IMR-90 (cell line): ENCODE results near the gene RXFP3. TPM values are rescaled to one million over a fixed set of nuclear protein-coding genes. Genes with fewer than 3 reads are reported as not detected.

Source experiments
- ATAC-seq: fragments of 200-7000 bp; cut with Tn5 transposase; 2 replicates; pipeline ENCODE4 v1.9.1; 2020; ENCODE audit warnings: low read depth, mild to moderate bottlenecking, moderate library complexity
- BruUV-seq: library from RNA; stranded (reverse); fragments of 400-500 nt; replicated peaks from 2 replicates; lab custom pipeline; 2021; lab: Mats Ljungman, UMichigan
- CTCF ChIA-PET: fragments of 300-600 bp; formaldehyde crosslinking; extraction: SDS; loops from one replicate; lab custom pipeline; 2021; ENCODE audit warnings: antibody characterized with exemption; lab: Yijun Ruan, JAX
- POLR2A ChIA-PET: fragments of 300-600 bp; sonication (Branson Sonifier 250); formaldehyde crosslinking; loops from one replicate; lab custom pipeline; 2022; ENCODE audit warnings: antibody characterized with exemption; ENCODE audit not compliant: unreplicated experiment; lab: Charles Lee
- DNase-seq: peaks from one replicate; pipeline ENCODE4 v3.0.0; 2013
- H2AFZ ChIP-seq: replicated peaks from 2 replicates; pipeline ENCODE3; 2013; ENCODE audit warnings: low read length, mild to moderate bottlenecking; ENCODE audit not compliant: poor library complexity
- H2AK5ac ChIP-seq: 2 replicates; pipeline ENCODE4 v1.6.1; 2013; ENCODE audit warnings: low read depth, low read length, inconsistent platforms
- H2AK9ac ChIP-seq: replicated peaks from 2 replicates; pipeline ENCODE3; 2013; ENCODE audit warnings: mild to moderate bottlenecking, low read depth, low read length, moderate library complexity; ENCODE audit not compliant: poor library complexity
- H2BK120ac ChIP-seq: 2 replicates; pipeline ENCODE4 v1.6.1; 2013; ENCODE audit warnings: low read depth, low read length, inconsistent platforms
- H2BK15ac ChIP-seq: 3 replicates; pipeline ENCODE4 v1.6.1; 2013; ENCODE audit warnings: low read depth, low read length, inconsistent platforms
- H2BK20ac ChIP-seq: 2 replicates; pipeline ENCODE4 v1.6.1; 2013; ENCODE audit warnings: low read depth, mild to moderate bottlenecking, inconsistent platforms, low read length, moderate library complexity
- H2BK5ac ChIP-seq: 2 replicates; pipeline ENCODE4 v1.6.1; 2013; ENCODE audit warnings: mild to moderate bottlenecking, low read depth, low read length, inconsistent platforms; ENCODE audit not compliant: poor library complexity, severe bottlenecking
- H3K14ac ChIP-seq: replicated peaks from 2 replicates; pipeline ENCODE4 v1.6.1; 2013; ENCODE audit warnings: low read depth, low read length, inconsistent platforms
- H3K18ac ChIP-seq: 2 replicates; pipeline ENCODE4 v1.6.1; 2013; ENCODE audit warnings: low read depth, low read length, control low read depth
- H3K23ac ChIP-seq: 2 replicates; pipeline ENCODE4 v1.6.1; 2013; ENCODE audit warnings: low read depth, low read length, inconsistent platforms
- H3K27ac ChIP-seq: 2 replicates; pipeline ENCODE4 v1.5.1; 2013; ENCODE audit warnings: mild to moderate bottlenecking, control low read depth, low read length; ENCODE audit not compliant: insufficient read depth
- H3K27me3 ChIP-seq: 2 replicates; pipeline ENCODE4 v1.6.1; 2013; ENCODE audit warnings: low read length; ENCODE audit not compliant: control insufficient read depth, insufficient read depth
- H3K36me3 ChIP-seq: 2 replicates; pipeline ENCODE4 v1.6.1; 2013; ENCODE audit warnings: low read length, mixed read lengths; ENCODE audit not compliant: control insufficient read depth, insufficient read depth
- H3K4ac ChIP-seq: 2 replicates; pipeline ENCODE4 v1.6.1; 2013; ENCODE audit warnings: low read depth, low read length, inconsistent platforms
- H3K4me1 ChIP-seq: 2 replicates; pipeline ENCODE4 v1.6.1; 2013; ENCODE audit warnings: low read length, mixed read lengths; ENCODE audit not compliant: control insufficient read depth, insufficient read depth
- H3K4me2 ChIP-seq: 2 replicates; pipeline ENCODE4 v1.6.1; 2013; ENCODE audit warnings: low read depth, mild to moderate bottlenecking, control low read depth, low read length, moderate library complexity
- H3K4me3 ChIP-seq: 2 replicates; pipeline ENCODE4 v1.5.1; 2013; ENCODE audit warnings: low read depth, mild to moderate bottlenecking, control low read depth, low read length, moderate library complexity; ENCODE audit not compliant: insufficient read depth
- H3K56ac ChIP-seq: 2 replicates; pipeline ENCODE4 v1.6.1; 2013; ENCODE audit warnings: low read length, inconsistent platforms; ENCODE audit not compliant: insufficient read depth; ENCODE audit errors: extremely low read depth
- H3K79me1 ChIP-seq, 2 experiments: 2 replicates each; pipeline ENCODE4 v1.6.1; 2013; ENCODE audit warnings: low read length in 2 of 2, inconsistent platforms in 1 of 2, low read depth in 1 of 2
- H3K9ac ChIP-seq: 2 replicates; pipeline ENCODE4 v1.6.1; 2013; ENCODE audit warnings: low read depth, low read length, control low read depth
- H3K9me1 ChIP-seq: 2 replicates; pipeline ENCODE4 v1.6.1; 2013; ENCODE audit warnings: low read length, inconsistent platforms; ENCODE audit not compliant: insufficient read depth
- H3K9me3 ChIP-seq: 2 replicates; pipeline ENCODE4 v1.6.1; 2013; ENCODE audit warnings: low read length; ENCODE audit not compliant: control insufficient read depth, insufficient read depth
- H4K20me1 ChIP-seq: 2 replicates; pipeline ENCODE4 v1.6.1; 2013; ENCODE audit warnings: low read length, inconsistent platforms; ENCODE audit not compliant: insufficient read depth
- H4K5ac ChIP-seq: 2 replicates; pipeline ENCODE4 v1.6.1; 2013; ENCODE audit warnings: mild to moderate bottlenecking, low read depth, low read length, control low read depth
- H4K8ac ChIP-seq, 2 experiments: 2 replicates each; pipeline ENCODE4 v1.6.1; 2013; ENCODE audit warnings: low read depth in 2 of 2, low read length in 2 of 2, control low read depth in 1 of 2, inconsistent platforms in 1 of 2
- H4K91ac ChIP-seq: 2 replicates; pipeline ENCODE4 v1.6.1; 2013; ENCODE audit warnings: low read depth, low read length, inconsistent platforms; ENCODE audit not compliant: insufficient read depth
- BHLHE40 ChIP-seq: fragments of 150-350 bp; IDR thresholded peaks from 2 replicates; pipeline ENCODE4 v1.6.1; 2016; ENCODE audit warnings: mild to moderate bottlenecking, low read depth, low read length
- SMC3 ChIP-seq: fragments of 150-350 bp; IDR thresholded peaks from 2 replicates; pipeline ENCODE4 v1.6.1; 2016; ENCODE audit warnings: low read depth, mild to moderate bottlenecking, antibody characterized with exemption, low read length, moderate library complexity
- WGBS, 2 experiments: methylation state at CpG; one replicate each; pipeline versions ENCODE4 v1.1.5 to v1.1.7; 2013; ENCODE audit warnings: missing lambda C conversion rate in 2 of 2; ENCODE audit not compliant: insufficient read length in 1 of 2; ENCODE audit errors: extremely low coverage in 2 of 2; 5-methylcytosine and 5-hydroxymethylcytosine counted together
- dilution Hi-C: fragments of 300-500 bp; cut with HindIII; formaldehyde crosslinking; loops from one replicate; pipeline ENCODE4 v1.14.3; 2018; ENCODE audit warnings: low sequenced_read_pairs; ENCODE audit not compliant: unreplicated experiment
- in situ Hi-C: fragments of 300-500 bp; cut with MboI; formaldehyde crosslinking; loops from 3 replicates; pipeline ENCODE4 v1.14.3; 2019; ENCODE audit warnings: low sequenced_read_pairs, inconsistent platforms, mixed read lengths
- intact Hi-C: fragments of 100-400 bp; cut with micrococcal nuclease; formaldehyde crosslinking; loops from 2 replicates; pipeline ENCODE4 v1.10.0; 2022
- polyA plus RNA-seq, 3 experiments: library from polyadenylated mRNA; depleted of rRNA; stranded (reverse); fragments of >200 nt; gene quantifications; 2 replicates each; pipeline ENCODE4 v1.2.3, GENCODE V29; 2012; ENCODE audit warnings: low replicate concordance in 1 of 3
- total RNA-seq: library from RNA; depleted of rRNA; stranded (reverse); fragments of >200 nt; gene quantifications from 2 replicates; pipeline ENCODE4 v1.2.3, GENCODE V29; 2012

RXFP3 gene
- total and polyA plus RNA-seq, 2 of the 4 experiments (the other 2 are of a cell fraction), result not detected

DNA sequence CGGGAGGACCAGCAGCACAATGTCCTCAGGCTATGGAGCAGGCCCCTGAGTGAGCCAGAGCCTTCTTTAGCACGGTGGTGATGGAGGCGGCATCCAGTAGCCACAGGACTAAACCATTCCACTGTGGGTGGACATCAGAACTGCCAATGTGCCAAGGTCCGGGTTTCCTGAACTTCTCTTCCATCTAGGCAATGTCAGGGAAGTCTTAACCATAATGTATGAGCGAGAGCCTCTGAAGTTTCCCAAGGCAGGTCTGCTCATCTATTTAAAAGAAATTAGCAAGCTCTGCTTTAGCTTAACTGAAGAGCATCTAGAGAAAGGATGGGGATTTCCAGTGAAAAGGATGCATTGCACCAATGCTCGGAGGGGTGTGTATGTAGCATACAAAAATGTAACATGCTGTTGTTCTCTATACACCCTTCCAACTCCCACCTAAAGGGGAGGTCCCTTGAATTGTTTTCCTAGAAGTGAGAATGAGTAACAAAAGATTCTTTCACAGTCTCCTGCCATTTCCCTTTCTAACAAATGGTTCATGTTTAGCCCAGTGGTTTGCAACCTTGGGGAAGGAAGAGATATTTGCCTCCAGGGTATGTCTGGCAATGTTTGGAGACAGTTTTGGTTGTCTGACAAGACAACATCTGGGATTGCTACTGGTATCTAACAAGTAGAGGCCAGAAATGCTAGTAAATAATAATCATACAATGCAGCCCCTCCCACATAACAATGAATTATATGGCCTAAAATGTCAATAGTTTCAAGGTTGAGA is 6.1 kb upstream of the RXFP3 start:
- Histone ChIP-seq H3K9me1 (no peaks in the 10 kb centered on the region), H3K56ac (no peak overlapping the region), H4K20me1 (no peaks in the 10 kb centered on the region; the same call in 1 of the 2 replicates), H4K5ac (no peak overlapping the region), H3K23ac (no peak overlapping the region), H4K91ac (no peak overlapping the region), H2AK5ac (no peak overlapping the region), H2BK15ac (no peak overlapping the region), H3K27ac (no peak overlapping the region), H3K79me1 (no peaks in the 10 kb centered on the region), H2BK120ac (no peak overlapping the region), H3K36me3 (no peaks in the 10 kb centered on the region), H2AK9ac (no peak overlapping the region), H3K4me3 (no peak overlapping the region), H2AFZ (no peak overlapping the region), H3K9ac (no peak overlapping the region), H3K4ac (no peak overlapping the region), H2BK5ac (no peak overlapping the region), H3K18ac (no peak overlapping the region), H3K14ac (no peak overlapping the region), H3K4me2 (no peak overlapping the region), H3K9me3 (no peaks in the 10 kb centered on the region), H4K8ac (no peak overlapping the region), H3K4me1 (no peaks in the 10 kb centered on the region), H3K27me3 (no peaks in the 10 kb centered on the region), H2BK20ac (no peak overlapping the region)
- DNase-seq (no peak), ATAC-seq (no peak)
- WGBS, 2 experiments, result 70% methylated on average over 1 of the region's 6 CpGs; no CpG with 5 or more reads in 1 of the 2 experiments
- dilution Hi-C loops, result no loop called here
- in situ Hi-C loops, result loop anchor here (5.0 kb wide), 1 partner anchor 463 kb away; no protein-coding TSS in a partner anchor
- ChIA-PET POLR2A (no interaction called here), CTCF (no interaction called here)
- intact Hi-C loops, result loop anchor here (5.0 to 10.0 kb wide), 3 partner anchors 123 to 458 kb away; no protein-coding TSS in a partner anchor
- no TSS peak for BruUV-seq
- TF ChIP-seq BHLHE40, result no peak
- no peak for TF ChIP-seq SMC3
